NCI-H2029 (cell line): ENCODE results near the gene ACTC1.

Source experiments
- DNase-seq: peaks from one replicate; lab custom pipeline; 2025; lab: John Stamatoyannopoulos, UW

The ACTC1 gene

DNA sequence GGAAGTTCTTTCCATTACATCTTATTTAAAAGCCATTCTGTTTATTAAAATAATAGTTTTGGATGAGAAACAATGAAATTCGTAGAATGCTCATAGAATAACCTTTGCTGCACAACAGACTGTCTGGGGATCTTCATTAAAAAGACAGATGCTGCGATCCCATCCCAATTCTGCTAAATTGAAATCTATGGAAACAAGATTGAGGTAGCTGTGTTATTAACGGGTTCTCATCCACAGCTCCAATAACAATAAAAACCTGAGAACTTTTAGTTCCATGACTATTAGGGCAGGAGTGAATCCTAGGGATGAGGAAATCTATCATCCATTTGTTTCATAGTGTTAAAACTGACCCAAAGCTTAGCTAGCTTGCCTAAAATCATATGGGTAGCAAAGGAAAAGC lies 38.1 kb downstream of the ACTC1 start:
- DNase-seq: no peak

DNA sequence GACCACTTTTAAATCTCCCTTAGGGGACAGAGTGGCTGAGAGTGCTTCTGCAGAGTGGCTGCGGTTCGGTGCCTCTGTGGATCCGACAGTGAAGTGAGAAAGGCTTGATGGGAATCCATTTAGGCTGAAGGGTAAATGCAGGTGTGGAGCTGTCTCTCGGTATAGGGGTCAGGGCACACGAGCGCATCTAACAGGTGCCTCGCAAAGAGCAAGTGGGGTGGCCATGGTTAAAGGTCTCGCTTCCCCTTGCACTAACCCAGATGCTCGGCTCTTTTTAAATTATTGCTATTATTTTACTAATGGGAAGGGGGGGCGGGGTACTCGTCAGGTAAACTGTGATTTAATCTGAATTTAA lies 40.0 kb downstream of the ACTC1 start:
- DNase-seq: no peak

DNA sequence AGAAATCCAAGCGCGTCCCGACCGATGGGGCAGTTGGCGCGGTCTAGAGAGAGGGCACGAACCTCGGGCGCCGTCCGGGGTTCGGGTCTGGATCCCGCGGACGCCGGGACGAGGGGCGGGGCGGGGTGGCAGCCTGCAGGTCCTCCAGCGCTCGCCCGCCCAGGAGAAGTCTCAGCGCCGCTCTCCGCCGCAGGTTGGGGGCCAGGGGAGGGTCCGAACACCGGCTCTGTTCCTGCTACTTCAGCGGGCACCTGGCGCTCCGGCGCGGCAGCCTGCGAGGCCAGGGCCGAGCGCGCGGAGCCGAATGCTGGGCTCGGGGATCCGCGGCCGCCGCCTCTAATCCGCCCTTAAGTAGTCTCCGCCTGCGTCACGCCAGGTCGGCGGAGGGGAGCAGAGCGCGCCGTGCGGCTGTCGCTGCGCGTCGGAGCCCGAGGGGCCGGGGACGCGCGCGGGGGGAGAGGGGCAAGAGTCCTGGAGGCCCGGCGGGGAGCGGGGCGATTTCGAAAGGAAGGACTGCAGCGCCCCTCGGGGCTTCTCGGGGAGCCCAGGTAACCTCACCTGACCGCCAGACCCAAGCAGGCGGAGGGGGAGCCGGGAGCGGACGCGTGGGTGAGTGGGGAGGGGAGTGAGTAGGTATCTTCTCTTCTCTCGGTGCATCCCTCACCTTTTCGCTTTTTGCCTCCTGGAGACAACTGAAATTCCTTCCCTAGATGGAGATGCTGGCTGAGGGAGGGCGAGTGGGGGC lies 40.5 kb downstream of the ACTC1 start, which contains the start of gene GJD2:
Gene GJD2 (minus strand): TSS at position 325 of the 745 bp plus-strand sequence. CDS start 510 bp downstream, outside the sequence.
- no peak for DNase-seq

DNA sequence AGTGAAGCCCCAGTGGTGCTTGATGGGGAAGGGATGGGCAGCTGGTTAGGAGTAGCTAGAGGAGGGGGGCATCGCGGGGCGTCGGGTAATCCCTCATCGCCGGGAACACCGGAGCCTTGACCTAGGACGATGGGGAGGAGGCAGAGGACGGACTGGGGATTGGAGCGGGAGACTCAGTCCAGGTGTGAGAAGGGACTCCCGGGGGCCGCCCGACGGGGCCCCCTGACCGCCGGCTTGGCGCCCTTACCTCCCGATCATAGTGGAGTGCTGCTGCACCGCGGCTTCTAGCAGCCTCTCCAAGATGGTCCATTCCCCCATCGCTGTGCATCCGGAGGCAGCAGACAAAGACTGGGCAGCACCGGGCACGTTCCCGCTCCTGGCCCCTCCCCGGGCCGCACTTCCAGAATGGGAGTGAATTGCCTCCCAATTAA lies 41.2 kb downstream of the ACTC1 start:
- no peak for DNase-seq

DNA sequence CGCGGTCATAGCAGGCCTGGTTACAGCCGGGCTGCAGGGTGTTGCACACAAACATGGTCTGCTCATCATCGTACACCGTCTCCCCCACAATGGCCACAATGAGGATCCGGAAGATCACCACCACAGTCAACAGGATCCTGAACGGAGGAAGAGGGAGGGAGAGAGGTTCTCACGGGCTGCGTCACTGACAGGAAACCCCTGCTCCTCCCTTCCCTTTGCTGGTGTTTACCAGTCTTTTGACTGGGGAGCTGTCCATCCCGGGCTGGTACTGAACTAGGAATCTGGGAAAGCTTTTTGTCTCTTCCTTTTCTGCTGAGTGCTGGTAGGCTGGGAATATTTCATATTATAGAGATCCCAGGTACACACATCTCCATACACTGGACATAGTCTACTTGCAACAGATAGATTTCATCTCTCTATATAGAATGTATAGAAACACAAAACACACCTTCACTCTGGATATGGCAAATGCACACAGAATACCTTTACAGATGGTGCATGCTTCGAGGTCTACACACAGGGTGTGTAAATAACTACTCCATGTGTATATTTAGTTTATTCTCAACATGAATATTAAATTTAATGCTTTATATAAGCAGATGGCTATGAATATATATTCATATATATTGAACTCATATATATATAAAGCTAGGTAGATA lies 42.0 kb downstream of the ACTC1 start:
- no peak for DNase-seq

DNA sequence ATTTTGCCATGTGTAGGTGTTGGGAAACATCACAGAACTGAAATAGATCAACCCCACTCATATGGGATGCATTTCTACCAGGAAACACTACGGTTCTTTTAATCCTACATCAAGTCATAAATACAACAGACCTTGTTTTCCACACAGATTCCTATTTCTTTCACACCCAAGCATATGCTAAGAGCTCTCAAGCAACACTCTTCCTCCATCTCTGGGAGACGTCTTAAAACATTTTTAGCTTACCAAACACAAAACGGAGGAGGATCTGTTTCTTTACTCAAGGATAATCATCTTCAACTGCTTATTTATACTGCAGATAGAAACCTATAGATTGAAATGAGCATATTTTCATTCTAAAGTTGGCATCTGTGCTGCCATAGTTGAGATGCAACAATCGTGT lies 45.7 kb downstream of the ACTC1 start:
- no peak for DNase-seq
